BE2C (cell line): Measurements from ENCODE around the gene XYLT1.
"Not testable (repeated sequence)": the region's sequence is repeated elsewhere in the genome, so short reads cannot be mapped to it uniquely, and the experiment has no call there.

ENCODE experiments used
- DNase-seq: peaks from one replicate; pipeline ENCODE4 v3.0.0-alpha.2; 2020
- H3K27me3 ChIP-seq: fragments of 250-450 bp; sonication (Bioruptor Pico); 2 replicates; pipeline ENCODE4 v1.5.1; 2020; ENCODE audit warnings: mild to moderate bottlenecking
- H3K36me3 ChIP-seq: fragments of 250-450 bp; sonication (Bioruptor Pico); 2 replicates; pipeline ENCODE4 v1.5.1; 2020; ENCODE audit warnings: mild to moderate bottlenecking
- H3K4me1 ChIP-seq: fragments of 250-450 bp; sonication (Bioruptor Pico); 2 replicates; pipeline ENCODE4 v1.5.1; 2020
- H3K4me3 ChIP-seq: 2 replicates; pipeline ENCODE4 v1.5.1; 2011; ENCODE audit warnings: low read depth, low read length
- H3K9me3 ChIP-seq: fragments of 250-450 bp; sonication (Bioruptor Pico); 2 replicates; pipeline ENCODE4 v1.5.1; 2020
- CTCF ChIP-seq: IDR thresholded peaks from 2 replicates; pipeline ENCODE4 v1.5.1; 2012; ENCODE audit warnings: mild to moderate bottlenecking, low read depth, low read length

Gene XYLT1

GRCh38 chr16:17413508-17413907, 57.3 kb downstream of the XYLT1 start:
- H3K4me1 ChIP-seq = no peaks in the 10 kb centered on the region
- no peak for DNase-seq
- H3K27me3 ChIP-seq = no peaks in the 10 kb centered on the region
- TF ChIP-seq CTCF = no peak
- H3K9me3 ChIP-seq = no peaks in the 10 kb centered on the region
- H3K36me3 ChIP-seq = no peaks in the 10 kb centered on the region
- no peak overlapping the region for H3K4me3 ChIP-seq

DNA sequence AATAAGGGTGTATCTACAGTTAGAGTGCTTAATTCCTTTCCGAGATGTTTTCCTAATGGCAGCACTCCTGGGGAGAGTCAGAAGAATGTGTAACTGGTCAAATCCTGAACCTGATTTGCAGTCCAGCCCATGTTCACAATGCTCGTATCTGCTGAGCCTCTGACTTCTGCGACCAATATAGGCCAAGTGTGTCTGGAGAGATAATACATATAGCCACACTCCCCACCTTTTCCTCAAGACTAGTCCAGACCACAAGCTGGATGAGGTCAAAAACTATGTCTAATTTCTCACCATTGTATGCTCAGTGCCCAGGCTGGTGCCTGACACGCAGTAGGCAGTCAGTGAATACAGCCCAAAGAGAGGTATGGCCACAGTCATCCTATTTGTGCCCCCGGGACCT, 58.0 kb downstream of the XYLT1 start:
- Histone ChIP-seq H3K27me3 (no peaks in the 10 kb centered on the region), H3K4me3 (no peak overlapping the region), H3K9me3 (no peaks in the 10 kb centered on the region), H3K36me3 (no peaks in the 10 kb centered on the region), H3K4me1 (no peaks in the 10 kb centered on the region)
- no peak for TF ChIP-seq CTCF
- no peak for DNase-seq

GRCh38 chr16:17412221-17412620, 58.5 kb downstream of the XYLT1 start:
- Histone ChIP-seq H3K36me3 (no peaks in the 10 kb centered on the region), H3K27me3 (no peaks in the 10 kb centered on the region), H3K9me3 (no peaks in the 10 kb centered on the region), H3K4me1 (no peaks in the 10 kb centered on the region), H3K4me3 (no peak overlapping the region)
- no peak for TF ChIP-seq CTCF
- DNase-seq = no peak

DNA sequence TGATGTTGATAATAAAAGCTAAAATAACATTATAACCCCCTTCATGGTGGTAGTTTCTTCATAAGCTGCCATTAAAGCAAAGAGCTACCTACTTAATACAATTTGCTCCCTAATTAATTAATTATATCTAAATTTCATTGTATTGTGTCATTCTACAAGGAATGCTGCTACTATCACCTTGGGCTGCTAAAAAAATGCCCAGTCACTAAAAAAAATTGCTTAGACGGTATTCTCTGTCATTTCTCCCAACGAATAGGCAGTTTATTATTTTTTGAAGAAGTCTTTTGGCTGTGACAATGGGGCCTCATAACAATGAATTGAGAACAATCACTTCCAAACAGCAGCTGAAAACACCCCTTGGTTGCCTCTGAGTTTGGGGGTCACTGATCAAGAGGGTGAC, 59.5 kb downstream of the XYLT1 start:
- no peaks in the 10 kb centered on the region for H3K9me3 ChIP-seq
- peaks cover 3% of the 10 kb centered on the region; the same call in 1 of the 2 replicates for H3K4me1 ChIP-seq
- H3K36me3 ChIP-seq = no peaks in the 10 kb centered on the region
- H3K27me3 ChIP-seq = no peaks in the 10 kb centered on the region
- no peak for TF ChIP-seq CTCF
- no peak for DNase-seq
- H3K4me3 ChIP-seq = no peak overlapping the region

DNA sequence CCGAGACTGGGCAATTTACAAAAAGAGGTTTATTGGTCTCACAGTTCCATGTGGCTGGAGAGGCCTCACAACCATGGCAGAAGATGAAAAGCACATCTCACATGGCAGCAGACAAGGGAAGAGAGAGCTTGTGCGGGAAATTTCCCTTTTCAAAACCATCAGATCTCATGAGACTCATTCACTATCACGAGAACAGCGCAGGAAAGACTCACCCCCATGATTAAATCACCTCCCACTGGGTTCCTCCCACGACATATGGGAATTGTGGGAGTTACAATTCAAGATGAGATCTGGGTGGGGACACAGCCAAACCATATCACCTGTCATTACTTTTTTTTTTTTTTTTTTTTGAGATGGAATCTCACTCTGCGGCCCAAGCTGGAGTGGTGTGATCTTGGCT, 60.4 kb downstream of the XYLT1 start:
- H3K27me3 ChIP-seq, H3K9me3 ChIP-seq, H3K4me3 ChIP-seq, H3K36me3 ChIP-seq, DNase-seq, H3K4me1 ChIP-seq: not testable (repeated sequence)

DNA sequence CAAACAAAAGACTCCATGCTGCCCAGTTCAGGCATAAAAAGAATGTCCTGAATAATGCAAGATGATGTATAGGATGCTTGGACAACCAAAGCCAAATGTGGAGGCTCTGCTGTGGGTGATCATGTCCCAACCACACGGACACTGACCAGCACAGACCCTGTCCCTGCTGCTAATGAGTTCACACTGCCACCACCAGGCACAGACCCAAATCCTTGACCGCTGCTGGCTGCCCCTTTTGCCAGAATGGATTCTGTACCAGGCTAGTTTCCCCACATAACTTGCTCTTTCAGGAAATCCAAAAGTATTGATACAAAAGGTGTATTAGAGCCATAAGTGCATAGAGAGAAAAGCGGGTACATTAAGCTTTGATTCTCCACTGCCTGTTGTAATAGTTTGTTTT, 60.9 kb downstream of the XYLT1 start:
- no peaks in the 10 kb centered on the region for H3K27me3 ChIP-seq
- DNase-seq = no peak
- H3K4me3 ChIP-seq = no peak overlapping the region
- peaks cover 4% of the 10 kb centered on the region; the same call in 1 of the 2 replicates for H3K4me1 ChIP-seq
- no peaks in the 10 kb centered on the region for H3K9me3 ChIP-seq
- H3K36me3 ChIP-seq = no peaks in the 10 kb centered on the region
- no peak for TF ChIP-seq CTCF

GRCh38 chr16:17408955-17409441, 61.8 kb downstream of the XYLT1 start:
- Histone ChIP-seq H3K4me1 (peaks cover 4% of the 10 kb centered on the region; the same call in 1 of the 2 replicates), H3K36me3 (no peaks in the 10 kb centered on the region), H3K9me3 (no peaks in the 10 kb centered on the region), H3K27me3 (no peaks in the 10 kb centered on the region), H3K4me3 (no peak overlapping the region)
- TF ChIP-seq CTCF = no peak
- DNase-seq = no peak
